ENCODE data around the gene ARRB1. TPM values are rescaled to one million over a fixed set of nuclear protein-coding genes. Genes with fewer than 3 reads are reported as not detected.

Gene ARRB1
- total and polyA plus RNA-seq, 9 donors: 15.2 to 68.0 (median 27.2) TPM

DNA sequence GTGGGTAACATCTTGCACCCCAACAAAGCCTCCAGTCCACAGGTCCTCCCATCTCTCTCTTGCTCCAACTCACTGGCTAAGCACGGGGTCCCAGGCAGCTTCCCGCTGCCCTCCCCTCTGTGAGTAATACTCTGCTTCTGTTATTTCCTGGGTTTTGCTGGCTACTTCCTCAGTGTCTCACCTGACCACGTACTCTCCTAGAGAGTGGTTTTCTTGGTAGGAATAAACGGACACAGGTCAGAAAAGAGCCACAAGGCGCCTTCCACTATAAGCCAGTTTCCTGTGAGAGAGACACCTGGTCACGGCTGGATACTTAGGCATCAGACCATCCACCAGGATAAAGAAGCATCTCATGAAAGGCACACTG, 36.0 kb downstream of the ARRB1 start:
- WGBS, 3 donors: 76 to 85% (median 80%) methylated on average over 6 of the region's 6 CpGs
- no peak for DNase-seq
- Histone ChIP-seq H3K27me3 (no peaks in the 10 kb centered on the region), H3K36me3 (no peaks in the 10 kb centered on the region), H3K27ac (no peak overlapping the region), H3K4me3 (no peak overlapping the region), H3K4me1 (ENCODE audit: insufficient read depth) (peaks cover 18% of the 10 kb centered on the region), H3K9me3 (no peaks in the 10 kb centered on the region)
- intact Hi-C loops (cut with DNase I): loop anchor here in 1 of 4 donors (5.0 kb wide), 1 partner anchor 232 kb away; no protein-coding TSS in a partner anchor
- TF ChIP-seq EP300 (IDR thresholded peaks at IDR 0.05) (no peak), POLR2A (IDR thresholded peaks at IDR 0.05) (no peak)
- TF ChIP-seq, protein P1, sequence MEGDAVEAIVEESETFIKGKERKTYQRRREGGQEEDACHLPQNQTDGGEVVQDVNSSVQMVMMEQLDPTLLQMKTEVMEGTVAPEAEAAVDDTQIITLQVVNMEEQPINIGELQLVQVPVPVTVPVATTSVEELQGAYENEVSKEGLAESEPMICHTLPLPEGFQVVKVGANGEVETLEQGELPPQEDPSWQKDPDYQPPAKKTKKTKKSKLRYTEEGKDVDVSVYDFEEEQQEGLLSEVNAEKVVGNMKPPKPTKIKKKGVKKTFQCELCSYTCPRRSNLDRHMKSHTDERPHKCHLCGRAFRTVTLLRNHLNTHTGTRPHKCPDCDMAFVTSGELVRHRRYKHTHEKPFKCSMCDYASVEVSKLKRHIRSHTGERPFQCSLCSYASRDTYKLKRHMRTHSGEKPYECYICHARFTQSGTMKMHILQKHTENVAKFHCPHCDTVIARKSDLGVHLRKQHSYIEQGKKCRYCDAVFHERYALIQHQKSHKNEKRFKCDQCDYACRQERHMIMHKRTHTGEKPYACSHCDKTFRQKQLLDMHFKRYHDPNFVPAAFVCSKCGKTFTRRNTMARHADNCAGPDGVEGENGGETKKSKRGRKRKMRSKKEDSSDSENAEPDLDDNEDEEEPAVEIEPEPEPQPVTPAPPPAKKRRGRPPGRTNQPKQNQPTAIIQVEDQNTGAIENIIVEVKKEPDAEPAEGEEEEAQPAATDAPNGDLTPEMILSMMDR (IDR thresholded peaks at IDR 0.05): no peak

DNA sequence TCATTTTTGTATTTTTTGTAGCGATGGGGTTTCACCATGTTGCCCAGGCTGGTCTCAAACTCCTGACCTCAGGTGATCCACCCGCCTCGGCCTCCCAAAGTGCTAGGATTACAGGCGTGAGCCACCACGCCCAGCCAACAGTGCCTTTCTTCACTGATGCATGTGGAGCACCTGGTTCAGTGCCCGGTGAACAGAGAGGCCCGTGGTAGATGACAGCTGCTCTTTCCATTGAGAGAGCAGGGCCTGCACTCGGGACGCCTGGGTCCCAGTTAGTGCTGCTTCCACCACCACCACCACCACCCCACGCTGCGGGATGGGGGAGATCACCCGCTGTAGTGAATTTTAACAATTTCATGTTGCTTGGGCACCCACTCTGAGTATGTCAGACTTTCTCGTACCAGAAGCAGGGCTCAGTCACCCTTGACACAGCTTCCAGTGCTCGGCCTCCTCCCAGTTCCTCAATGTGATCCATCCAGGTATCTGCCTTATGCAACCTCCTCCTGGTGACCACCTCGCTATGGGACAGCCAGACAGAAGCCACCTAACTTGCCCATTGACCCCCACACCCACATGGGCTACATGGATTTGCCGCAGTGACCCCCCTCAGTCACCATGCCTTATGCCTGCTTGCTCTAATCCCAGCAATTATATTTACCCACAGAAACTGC, 36.6 kb downstream of the ARRB1 start:
- no peak for DNase-seq
- WGBS, 3 donors: 87 to 95% (median 92%) methylated on average over 16 of the region's 16 CpGs
- H3K27me3 ChIP-seq: no peaks in the 10 kb centered on the region
- H3K9me3 ChIP-seq: no peaks in the 10 kb centered on the region
- intact Hi-C loops (cut with DNase I): loop anchor here in 1 of 4 donors (5.0 kb wide), 1 partner anchor 232 kb away; no protein-coding TSS in a partner anchor
- no peaks in the 10 kb centered on the region for H3K36me3 ChIP-seq
- peaks cover 13% of the 10 kb centered on the region for H3K4me1 ChIP-seq (ENCODE audit: insufficient read depth)
- H3K27ac ChIP-seq: no peak overlapping the region
- TF ChIP-seq POLR2A (IDR thresholded peaks at IDR 0.05) (no peak), EP300 (IDR thresholded peaks at IDR 0.05) (no peak)
- TF ChIP-seq, protein P1 (IDR thresholded peaks at IDR 0.05): no peak
- H3K4me3 ChIP-seq: no peak overlapping the region

DNA sequence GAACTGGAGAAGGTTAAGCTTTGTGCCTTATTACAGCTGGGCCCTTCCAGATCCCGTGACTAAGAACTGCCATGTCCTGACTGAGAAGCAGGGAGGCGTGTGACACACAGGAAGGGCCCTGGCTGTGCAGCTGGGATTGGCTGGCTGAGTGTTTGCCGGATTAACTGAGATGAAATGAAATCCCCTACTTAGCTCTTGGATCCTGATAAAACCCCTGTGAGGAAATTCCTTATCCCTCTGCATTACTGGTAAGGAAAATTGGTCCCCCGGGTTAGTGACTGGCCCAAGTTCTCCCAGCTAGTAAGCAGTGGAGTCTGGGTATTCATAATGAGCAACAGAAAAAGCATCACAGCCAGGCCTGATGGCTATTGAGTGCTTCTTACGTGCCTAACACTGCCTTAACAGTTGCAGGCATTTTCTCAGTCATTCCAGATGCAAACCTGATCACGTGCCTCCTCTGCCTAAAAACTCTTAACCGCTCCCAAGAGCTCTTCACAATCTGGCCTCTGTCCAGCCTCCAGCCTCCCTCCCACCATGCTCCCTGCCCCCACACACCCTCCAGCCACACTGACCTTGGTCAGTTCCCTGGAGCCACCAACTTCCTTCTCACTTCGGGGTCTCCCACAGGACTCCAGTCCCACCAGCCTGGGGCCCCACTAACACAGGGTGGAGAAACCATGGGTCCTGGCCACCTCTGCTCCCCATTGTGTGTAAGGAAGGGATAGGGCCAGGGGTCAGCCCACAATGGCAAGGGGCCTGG, 37.8 kb downstream of the ARRB1 start:
- H3K9me3 ChIP-seq: no peaks in the 10 kb centered on the region
- no peaks in the 10 kb centered on the region for H3K27me3 ChIP-seq
- no peak for TF ChIP-seq POLR2A (IDR thresholded peaks at IDR 0.05)
- TF ChIP-seq, protein P1 (IDR thresholded peaks at IDR 0.05): no peak
- no peak for TF ChIP-seq EP300 (IDR thresholded peaks at IDR 0.05)
- H3K27ac ChIP-seq: peak overlapping the region; percentile 17 to 32
- intact Hi-C loops (cut with DNase I): no loop called here
- WGBS, 3 donors: 14 to 18% (median 15%) methylated on average over 8 of the region's 8 CpGs
- DNase-seq: peak; percentile 73 to 82 (median 79)
- H3K4me1 ChIP-seq (ENCODE audit: insufficient read depth): peaks cover 13% of the 10 kb centered on the region
- no peak overlapping the region for H3K4me3 ChIP-seq
- no peaks in the 10 kb centered on the region for H3K36me3 ChIP-seq

DNA sequence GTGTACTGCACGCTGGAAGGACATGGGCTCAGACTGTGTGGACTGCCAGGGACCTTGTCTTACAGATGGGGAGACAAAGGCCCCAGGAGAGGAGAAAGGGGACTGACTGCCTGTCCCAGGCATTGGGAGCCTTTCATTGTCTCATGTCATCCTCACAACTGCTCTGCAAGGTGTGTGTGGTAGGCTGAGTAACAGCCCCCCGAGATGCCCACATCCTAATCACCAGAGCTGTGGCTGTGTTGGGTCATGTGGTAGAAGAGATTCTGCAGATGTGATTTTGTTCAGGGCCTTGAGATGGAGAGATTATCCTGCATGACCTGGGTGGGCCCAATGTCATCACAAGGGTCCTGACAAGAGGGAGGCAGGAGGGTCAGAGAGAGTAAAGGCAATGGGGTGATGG, 39.1 kb downstream of the ARRB1 start:
- intact Hi-C loops (cut with DNase I): no loop called here
- Histone ChIP-seq H3K36me3 (no peaks in the 10 kb centered on the region), H3K4me3 (no peak overlapping the region), H3K4me1 (ENCODE audit: insufficient read depth) (peaks cover 13% of the 10 kb centered on the region), H3K27ac (no peak overlapping the region), H3K9me3 (no peaks in the 10 kb centered on the region), H3K27me3 (no peaks in the 10 kb centered on the region)
- no peak for DNase-seq
- 80 to 95% (median 94%) methylated on average over 2 of the region's 2 CpGs for WGBS, 3 donors
- TF ChIP-seq, protein P1 (IDR thresholded peaks at IDR 0.05): no peak
- no peak for TF ChIP-seq EP300 (IDR thresholded peaks at IDR 0.05)
- TF ChIP-seq POLR2A (IDR thresholded peaks at IDR 0.05): no peak
